ENCODE data around the gene BBS4.
"Not testable (repeated sequence)": the region's sequence is repeated elsewhere in the genome, so short reads cannot be mapped to it uniquely, and the experiment has no call there.

BBS4 gene

DNA sequence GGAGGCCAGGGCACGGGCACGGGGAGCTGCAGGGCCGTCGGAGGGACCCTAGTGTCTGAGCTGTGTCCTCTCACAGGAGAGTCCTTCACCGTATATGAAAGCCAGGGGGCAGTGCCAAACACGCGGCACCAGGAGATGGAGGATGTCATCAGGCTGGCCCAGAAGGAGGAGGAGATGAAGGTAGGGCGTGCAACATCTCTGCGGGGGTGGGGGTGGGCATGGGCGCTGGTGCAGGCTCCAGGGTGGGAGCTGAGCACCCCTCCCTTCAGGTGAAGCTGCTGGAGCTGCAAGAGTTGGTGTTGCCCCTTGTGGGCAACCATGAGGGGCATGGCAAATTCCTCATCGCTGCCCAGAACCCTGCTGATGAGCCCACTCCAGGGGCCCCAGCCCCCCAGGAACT is 20.3 kb upstream of the BBS4 start:
- H3K4me3 ChIP-seq (ENCODE audit: insufficient read depth, low read depth, low read length, poor library complexity, severe bottlenecking); H3K27ac ChIP-seq (ENCODE audit: insufficient read depth, low read length, poor library complexity, severe bottlenecking); H3K9me3 ChIP-seq (ENCODE audit: control insufficient read depth, low read length); H3K27me3 ChIP-seq (replicated peaks; ENCODE audit: control insufficient read depth, insufficient read depth, low read length, poor library complexity, severe bottlenecking); H3K4me1 ChIP-seq (ENCODE audit: control insufficient read depth, insufficient read depth, low read length, poor library complexity, severe bottlenecking); H3K36me3 ChIP-seq (ENCODE audit: control insufficient read depth, insufficient read depth, low read length); DNase-seq: not testable (repeated sequence)

DNA sequence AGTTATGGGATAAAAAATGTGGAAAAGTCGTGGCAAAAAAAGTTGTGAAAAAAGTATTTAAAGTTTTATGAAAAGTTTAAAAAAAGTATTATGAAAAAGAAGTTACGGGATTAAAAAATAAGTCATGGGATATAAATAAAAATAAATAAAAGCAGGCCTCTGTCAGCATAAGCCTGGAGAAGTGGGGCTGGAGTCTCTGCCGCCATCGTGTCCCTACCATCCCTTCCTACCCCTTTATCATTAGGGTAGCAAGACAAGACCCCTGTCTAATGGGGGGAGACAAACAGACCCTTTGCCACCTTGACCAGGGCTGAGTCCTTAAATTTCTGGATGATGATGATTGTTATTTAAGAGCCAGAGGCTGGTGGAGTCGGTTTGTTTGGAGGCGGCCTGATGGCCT is 16.2 kb upstream of the BBS4 start:
- not testable (repeated sequence) for H3K9me3 ChIP-seq (ENCODE audit: control insufficient read depth, low read length); H3K36me3 ChIP-seq (ENCODE audit: control insufficient read depth, insufficient read depth, low read length); H3K27me3 ChIP-seq (replicated peaks; ENCODE audit: control insufficient read depth, insufficient read depth, low read length, poor library complexity, severe bottlenecking); H3K4me3 ChIP-seq (ENCODE audit: insufficient read depth, low read depth, low read length, poor library complexity, severe bottlenecking); H3K4me1 ChIP-seq (ENCODE audit: control insufficient read depth, insufficient read depth, low read length, poor library complexity, severe bottlenecking); DNase-seq; H3K27ac ChIP-seq (ENCODE audit: insufficient read depth, low read length, poor library complexity, severe bottlenecking)

DNA sequence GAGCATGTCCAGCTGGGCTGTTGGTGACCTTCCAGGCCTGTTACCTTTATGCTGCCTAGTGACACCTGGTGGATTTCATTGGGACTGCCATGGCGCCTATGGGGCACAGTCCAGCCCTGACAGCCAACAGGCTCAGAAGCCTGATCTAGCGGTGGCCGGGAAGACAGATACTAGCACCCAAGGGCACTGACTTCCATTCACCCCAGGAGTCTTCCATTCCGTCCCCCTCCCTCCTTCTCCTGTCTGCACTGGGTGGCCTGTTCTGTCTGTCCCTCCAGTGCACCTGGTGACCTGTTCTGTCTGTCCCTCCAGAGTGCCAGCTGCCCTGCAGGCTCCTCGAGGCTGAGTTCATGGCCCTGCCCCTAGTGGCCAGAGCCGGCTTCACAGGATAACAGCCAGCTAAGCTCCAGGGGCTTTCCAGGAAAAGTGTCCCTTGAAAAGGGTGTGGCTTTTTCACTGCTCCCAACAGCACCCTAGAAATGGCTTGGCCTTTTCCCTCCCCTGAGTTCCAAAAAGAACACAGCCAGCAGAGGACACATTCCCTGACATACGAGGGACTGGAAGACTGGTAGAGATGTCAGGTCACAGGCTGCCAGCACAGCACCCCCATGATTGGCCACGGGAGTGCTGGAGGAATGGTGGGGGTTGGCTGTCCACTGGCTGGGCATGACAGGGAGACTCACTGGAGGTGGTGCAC is 15.2 kb upstream of the BBS4 start:
- H3K27ac ChIP-seq (ENCODE audit: insufficient read depth, low read length, poor library complexity, severe bottlenecking); H3K36me3 ChIP-seq (ENCODE audit: control insufficient read depth, insufficient read depth, low read length); H3K27me3 ChIP-seq (replicated peaks; ENCODE audit: control insufficient read depth, insufficient read depth, low read length, poor library complexity, severe bottlenecking); H3K4me3 ChIP-seq (ENCODE audit: insufficient read depth, low read depth, low read length, poor library complexity, severe bottlenecking); H3K4me1 ChIP-seq (ENCODE audit: control insufficient read depth, insufficient read depth, low read length, poor library complexity, severe bottlenecking); H3K9me3 ChIP-seq (ENCODE audit: control insufficient read depth, low read length): not testable (repeated sequence)
- peak; percentile 29 to 62 (median 59) for DNase-seq

DNA sequence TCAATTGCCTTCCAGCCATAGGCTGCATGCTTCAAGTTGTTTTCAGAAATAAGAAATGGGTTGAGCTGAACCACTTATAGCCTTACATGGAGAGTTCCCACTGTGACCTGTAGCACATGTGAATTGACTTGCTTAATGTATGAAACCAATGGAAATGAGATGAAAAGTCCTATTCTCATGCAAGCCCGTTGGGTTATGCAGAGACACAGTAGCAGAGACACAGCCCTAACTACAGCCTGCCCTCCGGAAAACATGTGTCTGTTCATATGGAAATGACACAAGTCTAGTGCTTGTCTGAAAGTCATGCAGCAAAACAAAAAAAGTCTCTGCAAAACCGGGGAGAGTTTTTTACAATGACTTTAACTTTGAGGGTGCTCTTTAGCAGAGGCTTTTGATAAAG is 14.5 kb upstream of the BBS4 start:
- H3K27me3 ChIP-seq (replicated peaks; ENCODE audit: control insufficient read depth, insufficient read depth, low read length, poor library complexity, severe bottlenecking): no peaks in the 10 kb centered on the region
- no peaks in the 10 kb centered on the region for H3K9me3 ChIP-seq (ENCODE audit: control insufficient read depth, low read length)
- no peaks in the 10 kb centered on the region for H3K4me1 ChIP-seq (ENCODE audit: control insufficient read depth, insufficient read depth, low read length, poor library complexity, severe bottlenecking)
- no peaks in the 10 kb centered on the region for H3K36me3 ChIP-seq (ENCODE audit: control insufficient read depth, insufficient read depth, low read length)
- no peak overlapping the region for H3K4me3 ChIP-seq (ENCODE audit: insufficient read depth, low read depth, low read length, poor library complexity, severe bottlenecking)
- DNase-seq: no peak
- no peak overlapping the region for H3K27ac ChIP-seq (ENCODE audit: insufficient read depth, low read length, poor library complexity, severe bottlenecking)

DNA sequence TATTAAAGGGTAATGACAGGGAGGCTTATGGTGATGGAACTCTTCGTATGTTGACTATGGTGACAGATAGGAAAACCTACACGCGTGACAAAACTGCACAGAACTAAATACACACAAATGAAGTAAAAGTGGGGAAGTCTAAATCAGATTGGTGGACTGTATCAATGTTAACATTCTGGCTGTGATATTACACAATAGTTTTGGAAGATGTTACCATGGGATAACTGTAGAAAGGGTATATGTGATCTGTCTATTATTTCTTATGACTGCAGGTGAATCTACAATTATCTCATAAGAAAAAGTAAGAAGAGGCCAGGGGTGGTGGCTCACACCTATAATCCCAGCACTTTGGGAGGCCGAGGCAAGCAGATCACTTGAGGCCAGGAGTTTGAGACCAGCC is 9.2 kb upstream of the BBS4 start:
- H3K27me3 ChIP-seq (replicated peaks; ENCODE audit: control insufficient read depth, insufficient read depth, low read length, poor library complexity, severe bottlenecking): peaks cover 8% of the 10 kb centered on the region

DNA sequence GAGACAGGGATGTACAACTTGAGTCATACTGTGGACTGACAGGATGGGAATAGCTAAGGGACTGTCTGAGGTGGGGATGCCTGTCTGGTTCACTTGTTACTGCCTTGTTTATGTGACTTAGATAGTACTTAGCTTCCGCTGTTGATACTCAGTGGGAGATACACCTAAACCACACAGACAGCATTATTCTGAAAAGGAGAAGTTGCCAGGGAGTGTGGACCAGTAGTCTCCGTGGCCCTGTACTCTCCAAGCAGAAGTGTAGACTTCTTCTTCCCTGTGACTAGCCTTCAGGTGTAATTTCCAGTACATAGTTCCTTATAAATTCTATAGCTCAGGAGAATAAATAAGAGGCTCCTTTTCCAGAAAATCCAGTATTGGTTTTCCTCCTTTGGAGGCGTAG is 5.1 kb upstream of the BBS4 start:
- Histone ChIP-seq H3K36me3 (ENCODE audit: control insufficient read depth, insufficient read depth, low read length) (no peaks in the 10 kb centered on the region), H3K9me3 (ENCODE audit: control insufficient read depth, low read length) (no peaks in the 10 kb centered on the region), H3K4me1 (ENCODE audit: control insufficient read depth, insufficient read depth, low read length, poor library complexity, severe bottlenecking) (peaks cover 5% of the 10 kb centered on the region), H3K27ac (ENCODE audit: insufficient read depth, low read length, poor library complexity, severe bottlenecking) (no peak overlapping the region), H3K27me3 (replicated peaks; ENCODE audit: control insufficient read depth, insufficient read depth, low read length, poor library complexity, severe bottlenecking) (peaks cover 8% of the 10 kb centered on the region), H3K4me3 (ENCODE audit: insufficient read depth, low read depth, low read length, poor library complexity, severe bottlenecking) (no peak overlapping the region)
- DNase-seq: no peak

More for the DNA sequence above, 9.2 kb upstream of the BBS4 start:
- H3K4me1 ChIP-seq (ENCODE audit: control insufficient read depth, insufficient read depth, low read length, poor library complexity, severe bottlenecking): no peaks in the 10 kb centered on the region
- no peak overlapping the region for H3K27ac ChIP-seq (ENCODE audit: insufficient read depth, low read length, poor library complexity, severe bottlenecking)
- H3K4me3 ChIP-seq (ENCODE audit: insufficient read depth, low read depth, low read length, poor library complexity, severe bottlenecking): no peak overlapping the region
- no peak for DNase-seq
- no peaks in the 10 kb centered on the region for H3K9me3 ChIP-seq (ENCODE audit: control insufficient read depth, low read length)
- no peaks in the 10 kb centered on the region for H3K36me3 ChIP-seq (ENCODE audit: control insufficient read depth, insufficient read depth, low read length)

DNA sequence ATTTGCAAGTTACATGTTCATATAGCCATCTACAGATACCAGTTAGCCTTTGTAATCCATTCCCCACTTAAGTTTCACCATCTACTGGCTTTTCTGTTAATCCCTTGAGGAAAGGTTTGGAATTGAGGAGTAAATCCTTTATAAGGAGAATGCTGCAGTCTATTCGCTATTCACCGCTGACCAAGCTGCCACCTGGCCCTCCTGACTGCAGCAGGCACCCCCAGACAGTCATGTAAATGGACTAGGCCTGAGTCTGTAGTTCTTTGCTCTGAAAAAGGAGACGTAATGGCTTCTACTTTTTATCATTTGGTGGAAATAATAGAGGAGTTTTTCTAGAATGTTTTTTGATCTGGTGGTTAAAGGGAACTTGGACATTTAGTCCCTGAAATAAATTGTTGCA is 3.2 kb upstream of the BBS4 start:
- no peak for DNase-seq

DNA sequence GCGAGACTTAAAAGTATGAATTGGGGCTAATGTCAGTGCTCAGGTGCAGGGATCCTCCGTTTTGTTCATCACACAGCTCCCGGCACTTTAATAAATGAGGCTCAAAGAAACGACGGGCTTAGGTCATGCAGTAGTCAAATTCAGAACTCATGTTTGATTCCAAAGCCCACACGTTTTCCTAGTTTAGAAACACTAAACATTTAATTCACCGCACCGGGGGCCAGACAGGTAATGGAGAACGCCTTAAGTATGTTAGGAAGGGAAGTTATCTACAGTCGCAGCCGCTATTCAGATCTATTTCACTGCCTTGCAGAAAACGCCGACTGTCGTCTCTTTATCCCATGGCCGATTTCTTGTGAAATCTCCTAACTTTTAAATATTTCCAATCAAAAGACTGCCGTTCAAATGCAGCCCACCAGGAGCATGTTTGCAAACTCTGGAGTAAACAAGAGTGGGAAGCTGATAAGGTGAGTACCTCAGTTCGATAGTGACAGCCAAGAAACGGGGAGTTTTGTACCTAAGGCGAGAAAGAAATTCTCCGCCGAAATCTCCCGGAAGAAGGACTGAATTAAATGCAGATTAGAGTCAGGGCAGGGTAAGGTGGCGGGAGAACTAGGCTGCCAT is 594 bp upstream of the BBS4 start:
- H3K36me3 ChIP-seq (ENCODE audit: control insufficient read depth, insufficient read depth, low read length): no peaks in the 10 kb centered on the region
- no peak for DNase-seq
- peak overlapping the region; percentile 81 for H3K27ac ChIP-seq (ENCODE audit: insufficient read depth, low read length, poor library complexity, severe bottlenecking)
- H3K4me1 ChIP-seq (ENCODE audit: control insufficient read depth, insufficient read depth, low read length, poor library complexity, severe bottlenecking): peaks cover 5% of the 10 kb centered on the region
- H3K27me3 ChIP-seq (replicated peaks; ENCODE audit: control insufficient read depth, insufficient read depth, low read length, poor library complexity, severe bottlenecking): no peaks in the 10 kb centered on the region
- H3K9me3 ChIP-seq (ENCODE audit: control insufficient read depth, low read length): no peaks in the 10 kb centered on the region
- H3K4me3 ChIP-seq (ENCODE audit: insufficient read depth, low read depth, low read length, poor library complexity, severe bottlenecking): peak overlapping the region; percentile 87

More for the DNA sequence above, 3.2 kb upstream of the BBS4 start:
- peaks cover 5% of the 10 kb centered on the region for H3K4me1 ChIP-seq (ENCODE audit: control insufficient read depth, insufficient read depth, low read length, poor library complexity, severe bottlenecking)
- H3K4me3 ChIP-seq (ENCODE audit: insufficient read depth, low read depth, low read length, poor library complexity, severe bottlenecking): no peak overlapping the region
- H3K27ac ChIP-seq (ENCODE audit: insufficient read depth, low read length, poor library complexity, severe bottlenecking): no peak overlapping the region
- no peaks in the 10 kb centered on the region for H3K36me3 ChIP-seq (ENCODE audit: control insufficient read depth, insufficient read depth, low read length)
- H3K9me3 ChIP-seq (ENCODE audit: control insufficient read depth, low read length): no peaks in the 10 kb centered on the region
- peaks cover 8% of the 10 kb centered on the region for H3K27me3 ChIP-seq (replicated peaks; ENCODE audit: control insufficient read depth, insufficient read depth, low read length, poor library complexity, severe bottlenecking)

DNA sequence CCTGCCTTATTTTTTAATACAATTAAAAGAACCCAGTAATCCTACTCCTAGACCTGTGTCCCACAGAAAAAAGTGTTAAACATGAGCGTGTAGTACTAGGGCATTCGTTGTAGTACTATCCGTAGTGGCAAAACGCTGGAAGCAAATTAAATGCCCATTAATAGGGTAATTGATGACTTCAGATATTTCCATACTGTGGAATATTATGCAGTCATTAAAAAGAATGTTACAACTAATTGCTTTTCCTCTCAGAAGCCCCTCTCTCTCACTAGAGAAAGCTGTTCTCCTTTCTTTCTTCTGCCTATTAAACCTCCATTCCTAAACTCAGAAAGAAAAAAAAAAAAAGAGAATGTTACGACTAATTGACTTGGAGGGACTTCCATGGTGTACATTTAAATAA is 2.7 kb downstream of the BBS4 start:
- peaks cover 5% of the 10 kb centered on the region for H3K36me3 ChIP-seq (ENCODE audit: control insufficient read depth, insufficient read depth, low read length)
- no peaks in the 10 kb centered on the region for H3K27me3 ChIP-seq (replicated peaks; ENCODE audit: control insufficient read depth, insufficient read depth, low read length, poor library complexity, severe bottlenecking)
- DNase-seq: no peak
- H3K27ac ChIP-seq (ENCODE audit: insufficient read depth, low read length, poor library complexity, severe bottlenecking): no peak overlapping the region
- peaks cover 5% of the 10 kb centered on the region for H3K4me1 ChIP-seq (ENCODE audit: control insufficient read depth, insufficient read depth, low read length, poor library complexity, severe bottlenecking)
- H3K4me3 ChIP-seq (ENCODE audit: insufficient read depth, low read depth, low read length, poor library complexity, severe bottlenecking): no peak overlapping the region
- H3K9me3 ChIP-seq (ENCODE audit: control insufficient read depth, low read length): no peaks in the 10 kb centered on the region

DNA sequence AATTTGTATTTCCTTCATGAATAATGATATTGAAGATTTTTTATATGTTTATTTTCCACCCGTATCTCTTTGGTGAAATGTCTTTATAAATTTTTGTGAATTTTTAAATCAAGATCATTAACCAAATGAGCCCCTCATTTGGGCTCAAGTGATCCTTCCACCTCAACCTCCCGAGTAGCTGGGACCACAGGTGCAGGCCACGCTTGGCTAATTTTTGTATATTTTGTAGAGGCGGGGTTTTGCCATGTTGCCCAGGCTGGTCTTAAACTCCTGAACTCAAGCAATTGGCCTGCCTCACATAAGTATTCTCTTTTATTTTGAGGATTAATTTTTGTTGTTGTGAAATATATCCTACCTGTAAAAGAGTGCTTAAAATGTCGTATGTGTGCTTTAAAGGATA is 4.9 kb downstream of the BBS4 start:
- H3K27ac ChIP-seq (ENCODE audit: insufficient read depth, low read length, poor library complexity, severe bottlenecking): no peak overlapping the region
- H3K27me3 ChIP-seq (replicated peaks; ENCODE audit: control insufficient read depth, insufficient read depth, low read length, poor library complexity, severe bottlenecking): no peaks in the 10 kb centered on the region
- H3K9me3 ChIP-seq (ENCODE audit: control insufficient read depth, low read length): no peaks in the 10 kb centered on the region
- no peak for DNase-seq
- H3K4me1 ChIP-seq (ENCODE audit: control insufficient read depth, insufficient read depth, low read length, poor library complexity, severe bottlenecking): no peaks in the 10 kb centered on the region
- peaks cover 5% of the 10 kb centered on the region for H3K36me3 ChIP-seq (ENCODE audit: control insufficient read depth, insufficient read depth, low read length)
- H3K4me3 ChIP-seq (ENCODE audit: insufficient read depth, low read depth, low read length, poor library complexity, severe bottlenecking): no peak overlapping the region

All from effector memory CD4-positive, alpha-beta T cell (primary cell).